C1 segment of cervical spinal cord (tissue), 14 donors: ENCODE results near the gene ARHGAP30.

Experiments
- DNase-seq, 14 donors: peaks; one replicate each; lab custom pipeline; 2025; lab: John Stamatoyannopoulos, UW

The ARHGAP30 gene

DNA sequence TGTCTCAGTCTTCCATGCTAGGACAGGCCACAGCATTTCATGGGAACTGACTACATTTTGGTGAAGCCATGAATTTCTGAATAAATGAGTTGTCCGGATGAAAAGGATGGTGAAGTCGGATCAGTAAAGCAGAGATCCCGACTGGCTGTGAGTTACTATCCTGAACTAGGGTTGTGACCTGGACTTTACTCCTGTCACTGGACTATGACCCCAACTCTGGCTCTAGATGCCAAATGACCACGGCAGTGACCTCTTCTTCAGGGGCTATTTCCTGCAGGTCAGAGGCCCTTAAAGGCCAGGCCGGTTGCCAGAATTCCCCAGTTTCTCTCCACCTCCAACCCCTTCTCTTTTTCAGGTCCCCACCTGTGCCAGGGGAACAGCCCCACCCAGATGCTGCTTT, 21.4 kb upstream of the ARHGAP30 start:
- no peak for DNase-seq

DNA sequence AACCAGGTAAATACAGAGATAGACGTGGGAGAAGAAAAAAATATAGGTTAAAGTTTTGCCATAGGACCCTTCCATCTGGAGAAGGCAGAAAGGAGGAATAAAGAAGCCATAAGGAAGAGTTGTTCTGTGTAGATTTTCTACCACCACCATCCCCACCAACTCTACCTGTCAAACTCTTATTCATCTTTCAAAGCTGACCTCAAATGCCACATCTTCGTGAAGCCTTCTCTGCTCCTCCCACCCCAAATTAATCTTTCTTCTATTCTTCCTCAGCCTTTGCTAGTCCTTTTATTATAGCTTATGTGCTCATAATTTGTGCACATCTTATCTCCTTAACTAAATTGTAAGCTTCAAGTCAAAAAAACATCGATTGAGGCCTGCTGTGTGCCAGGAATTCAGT, 20.9 kb upstream of the ARHGAP30 start:
- no peak for DNase-seq

DNA sequence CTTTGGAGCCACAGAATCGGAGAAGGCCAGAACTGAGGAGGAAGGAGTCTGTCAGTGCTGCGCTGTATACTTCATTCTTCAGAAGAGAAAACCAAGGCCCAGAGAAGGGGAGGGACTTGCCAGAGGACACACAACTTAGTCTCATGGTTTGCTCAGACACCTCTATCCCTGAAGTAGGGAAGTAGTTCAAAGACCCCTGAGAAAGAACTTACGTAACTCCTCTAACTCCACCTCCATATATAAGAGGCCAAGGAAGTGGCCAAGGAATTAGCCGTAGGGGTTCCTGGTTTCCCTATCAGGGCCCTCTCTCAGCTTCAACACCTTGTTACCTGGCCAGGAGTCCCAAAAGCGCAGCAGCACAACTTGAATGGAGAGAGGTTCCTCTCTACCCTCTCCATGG, 20.2 kb upstream of the ARHGAP30 start:
- DNase-seq: no peak

DNA sequence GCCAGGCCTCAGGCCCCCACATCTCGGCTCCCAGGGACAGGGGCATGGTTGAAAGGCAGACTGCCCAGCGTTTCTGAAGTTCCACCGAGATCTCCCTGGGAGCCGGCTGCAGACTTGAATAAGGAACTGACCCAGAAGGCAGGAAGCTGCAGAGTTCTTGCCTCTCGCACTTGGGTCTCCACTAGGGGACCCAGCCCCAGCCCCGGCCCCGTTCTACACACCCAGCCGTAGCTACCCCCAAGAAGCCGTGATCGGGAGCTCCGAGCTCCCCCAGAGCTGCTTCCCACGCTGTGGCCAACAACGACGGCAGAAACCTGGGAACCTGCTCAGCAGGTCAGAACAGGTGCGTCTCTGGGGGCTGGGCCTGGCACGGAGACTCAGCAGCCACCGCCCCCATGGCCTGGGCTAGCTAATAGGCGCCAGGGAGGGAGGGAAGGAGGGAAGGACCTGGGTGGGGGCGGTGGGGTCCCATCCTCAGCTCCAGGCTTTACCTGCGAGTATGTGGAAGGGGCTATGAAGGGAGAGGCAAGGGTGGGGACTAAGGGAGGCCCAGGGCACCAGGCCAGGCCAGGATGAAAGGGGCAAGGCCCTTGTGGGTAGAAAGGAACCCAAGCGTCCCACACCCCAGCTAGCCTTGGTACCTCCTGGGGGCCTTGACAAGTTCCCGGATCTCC, 19.7 kb upstream of the ARHGAP30 start, which contains the start of gene NECTIN4:
Gene NECTIN4, minus strand, starts transcription at position 308 of the 674 bp plus-strand sequence. Its CDS starts 262 bp downstream, at position 46.
- no peak for DNase-seq

DNA sequence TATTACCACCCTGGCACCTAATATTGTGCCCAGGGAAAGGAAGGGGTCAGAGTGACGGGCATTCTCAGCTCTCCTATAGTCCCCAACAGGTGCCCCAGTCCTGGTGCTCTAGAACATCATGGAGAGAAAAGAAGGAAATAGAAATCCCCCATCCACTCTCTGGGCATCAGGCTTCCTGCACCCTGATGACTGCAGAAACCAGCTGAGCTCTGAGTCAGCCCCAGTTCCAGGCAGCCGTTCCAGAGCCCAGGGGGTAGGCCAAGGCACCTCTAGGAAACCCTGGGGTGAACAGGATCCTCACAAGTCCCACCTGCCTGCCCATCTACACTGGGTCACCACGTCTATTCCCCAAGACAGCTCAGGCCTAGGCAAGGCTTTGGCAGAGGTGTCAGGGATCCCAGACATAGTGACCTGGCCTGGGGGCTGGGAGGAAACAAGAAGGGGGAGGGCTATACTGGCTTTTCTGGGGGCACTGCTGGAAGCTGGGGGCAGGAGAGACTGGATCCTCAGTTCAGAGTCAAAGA, 19.0 kb upstream of the ARHGAP30 start:
- DNase-seq: no peak

DNA sequence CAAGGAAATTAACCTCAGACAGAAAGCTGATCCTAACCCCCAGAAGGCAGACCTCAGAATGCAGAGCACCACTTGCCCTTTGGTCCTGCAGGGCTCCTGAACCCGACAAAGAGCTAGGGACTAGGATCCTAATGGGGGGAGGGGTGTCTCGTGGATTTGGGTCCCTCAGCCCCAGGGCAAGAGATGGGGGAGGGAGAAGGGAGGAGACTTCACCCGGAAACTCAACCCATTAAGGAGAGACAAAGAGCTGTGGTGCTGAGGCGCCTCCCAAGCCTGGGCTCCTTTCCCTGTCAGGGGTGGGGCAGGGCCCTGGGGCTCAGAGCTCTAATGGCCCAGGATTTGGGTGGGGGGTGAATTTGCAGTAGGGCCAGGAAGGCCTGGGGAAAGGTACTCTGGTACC, 16.8 kb upstream of the ARHGAP30 start:
- DNase-seq: no peak

DNA sequence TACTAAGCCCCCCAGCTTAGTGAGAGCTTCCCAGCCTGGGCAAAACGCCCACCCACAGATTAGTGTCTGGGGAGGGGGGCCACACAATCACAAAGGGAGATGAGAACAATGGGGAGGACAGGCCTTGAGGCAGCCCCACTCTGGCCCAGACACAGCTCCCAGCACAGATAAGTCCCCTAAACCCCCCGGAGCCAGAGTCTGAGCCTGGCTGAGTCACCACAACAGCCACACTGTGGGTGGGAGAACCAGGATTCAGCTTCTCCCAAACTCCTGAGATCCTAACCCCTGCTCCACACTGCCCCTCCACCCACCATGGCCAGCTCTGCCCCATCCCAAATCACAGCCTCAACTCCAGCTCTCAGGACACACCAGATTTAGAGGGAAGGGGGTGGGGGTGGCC, 15.5 kb upstream of the ARHGAP30 start:
- no peak for DNase-seq

DNA sequence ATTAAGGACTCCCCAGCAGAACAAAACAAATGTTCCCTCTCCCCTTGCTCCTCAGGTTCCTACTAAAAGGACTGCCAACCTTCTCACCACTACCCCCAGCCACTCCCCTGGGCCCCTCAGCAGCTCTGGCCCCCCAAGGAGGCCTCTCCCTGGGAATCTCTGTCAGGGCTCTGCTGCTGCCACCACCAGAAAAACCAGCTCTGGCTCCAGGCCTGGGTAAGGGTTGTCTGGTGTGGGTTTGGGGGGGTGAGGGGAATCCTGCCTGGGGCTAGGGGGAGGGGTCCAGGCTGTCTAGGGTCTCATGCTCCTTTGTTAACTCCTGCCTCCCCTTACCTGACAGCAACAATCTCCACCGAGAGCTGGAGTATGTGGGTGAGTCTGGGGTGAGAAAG, 14.9 kb upstream of the ARHGAP30 start:
- DNase-seq: no peak

DNA sequence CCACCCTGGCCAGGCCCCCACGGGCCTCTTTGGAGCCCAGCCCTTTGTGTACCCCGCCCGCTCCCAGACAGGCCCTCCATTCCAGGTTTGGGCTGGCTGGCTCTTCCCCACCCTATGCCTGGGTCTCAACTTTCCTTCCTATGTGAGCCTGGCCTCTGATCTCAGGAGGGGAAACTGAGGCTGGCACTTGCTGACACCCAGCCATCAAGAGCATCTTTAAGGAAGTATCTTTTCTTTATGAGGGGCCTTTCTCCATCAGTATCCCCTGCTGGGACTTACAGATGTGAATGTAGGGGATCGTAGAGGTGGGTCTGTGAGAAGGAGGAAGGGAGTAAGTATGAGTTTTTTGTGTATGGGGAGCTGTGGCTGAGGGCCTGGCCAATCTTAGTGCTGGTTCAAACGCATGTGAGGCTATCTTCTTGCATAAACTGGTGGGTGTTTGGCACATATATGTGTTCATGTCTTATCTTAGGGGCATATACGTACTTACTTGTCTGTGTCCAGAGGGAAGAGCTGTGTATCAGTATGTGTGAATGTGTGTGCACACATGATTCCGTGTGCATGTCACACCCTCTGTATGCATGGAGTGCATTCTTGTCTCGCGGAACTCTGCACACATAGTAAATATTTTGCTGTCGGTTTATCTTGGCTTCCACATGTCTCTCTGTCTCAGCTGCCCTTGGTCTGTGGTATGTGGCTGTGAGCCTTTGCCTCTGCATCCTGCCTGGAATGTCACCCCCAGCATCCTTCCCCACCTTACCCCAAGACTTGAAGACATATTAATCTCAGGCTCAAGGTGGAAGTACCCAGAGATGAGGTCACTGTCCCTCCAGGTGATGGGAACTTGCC, 14.3 kb upstream of the ARHGAP30 start:
- no peak for DNase-seq

DNA sequence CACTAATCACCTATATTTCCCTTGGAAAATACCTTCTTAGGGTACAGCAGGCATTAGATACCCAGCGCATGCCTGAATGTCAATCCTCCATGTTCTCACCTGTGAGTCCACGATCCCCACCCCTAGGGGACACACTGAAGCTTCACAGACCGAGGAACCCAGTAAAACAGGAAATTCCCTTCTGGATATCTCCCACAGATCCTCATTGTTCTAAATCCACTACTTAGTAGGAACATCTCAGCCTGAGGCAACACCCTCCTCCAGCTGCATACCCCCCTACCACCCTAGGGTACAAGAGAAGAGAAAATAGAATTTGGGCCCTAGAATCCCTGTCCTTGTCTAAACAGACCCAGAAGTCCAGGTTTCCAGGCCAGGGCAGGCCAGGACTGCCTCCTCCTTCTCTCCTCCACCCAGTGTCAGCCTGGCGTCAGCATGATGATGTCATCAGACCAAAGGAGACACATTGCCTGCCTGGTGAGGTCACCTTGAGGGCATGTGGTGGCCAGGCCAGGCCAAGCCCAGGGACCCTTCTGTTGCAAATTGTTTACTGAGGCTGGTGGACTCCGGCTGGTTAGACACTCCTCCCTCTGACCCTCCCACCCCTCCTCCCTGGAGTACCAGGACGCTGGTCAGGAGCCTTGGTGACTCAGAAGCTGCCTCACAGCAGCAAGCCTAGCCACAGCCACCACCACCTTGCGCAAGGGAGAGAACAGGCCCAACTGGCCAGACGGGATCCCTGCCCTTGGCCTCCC, 13.5 kb upstream of the ARHGAP30 start:
- no peak for DNase-seq

DNA sequence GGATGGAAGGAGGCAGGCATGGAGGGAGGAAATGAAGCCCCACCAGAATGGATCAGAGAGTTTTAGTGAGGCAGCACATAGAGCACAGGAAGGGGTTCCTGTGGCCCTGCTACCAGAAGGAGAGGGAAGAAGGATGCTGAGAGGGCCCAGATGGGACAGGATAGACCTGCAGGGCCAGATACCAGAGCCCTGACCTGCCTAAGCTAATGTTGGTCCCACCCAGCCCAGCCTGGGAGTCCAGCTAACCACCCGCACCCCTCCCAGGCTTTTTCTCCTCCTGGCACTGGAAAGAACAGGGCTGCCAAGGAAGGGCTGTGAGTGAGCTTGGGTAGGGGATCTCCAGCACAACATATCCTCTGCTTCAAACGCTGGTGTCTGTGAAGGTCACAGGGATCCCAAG, 12.8 kb upstream of the ARHGAP30 start:
- no peak for DNase-seq

DNA sequence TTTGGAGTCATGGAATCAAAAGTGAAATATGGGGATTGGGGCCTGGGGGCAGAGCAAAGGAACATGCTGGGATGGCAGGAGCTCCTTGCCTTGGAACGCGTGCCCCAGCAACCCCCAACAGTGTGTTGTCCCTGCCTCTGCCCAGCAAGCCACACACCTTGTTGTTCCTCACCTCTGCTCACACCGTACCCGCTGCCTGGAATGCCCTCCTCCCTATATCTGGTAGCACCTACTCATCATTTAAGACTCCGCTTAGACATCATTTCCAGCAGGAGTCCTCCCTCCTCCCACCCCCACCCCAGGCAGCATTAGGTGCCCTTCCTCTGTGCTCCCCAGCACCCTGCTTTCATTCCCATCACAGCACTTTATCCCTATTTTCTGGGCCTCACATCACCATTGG, 11.8 kb upstream of the ARHGAP30 start:
- DNase-seq: no peak

DNA sequence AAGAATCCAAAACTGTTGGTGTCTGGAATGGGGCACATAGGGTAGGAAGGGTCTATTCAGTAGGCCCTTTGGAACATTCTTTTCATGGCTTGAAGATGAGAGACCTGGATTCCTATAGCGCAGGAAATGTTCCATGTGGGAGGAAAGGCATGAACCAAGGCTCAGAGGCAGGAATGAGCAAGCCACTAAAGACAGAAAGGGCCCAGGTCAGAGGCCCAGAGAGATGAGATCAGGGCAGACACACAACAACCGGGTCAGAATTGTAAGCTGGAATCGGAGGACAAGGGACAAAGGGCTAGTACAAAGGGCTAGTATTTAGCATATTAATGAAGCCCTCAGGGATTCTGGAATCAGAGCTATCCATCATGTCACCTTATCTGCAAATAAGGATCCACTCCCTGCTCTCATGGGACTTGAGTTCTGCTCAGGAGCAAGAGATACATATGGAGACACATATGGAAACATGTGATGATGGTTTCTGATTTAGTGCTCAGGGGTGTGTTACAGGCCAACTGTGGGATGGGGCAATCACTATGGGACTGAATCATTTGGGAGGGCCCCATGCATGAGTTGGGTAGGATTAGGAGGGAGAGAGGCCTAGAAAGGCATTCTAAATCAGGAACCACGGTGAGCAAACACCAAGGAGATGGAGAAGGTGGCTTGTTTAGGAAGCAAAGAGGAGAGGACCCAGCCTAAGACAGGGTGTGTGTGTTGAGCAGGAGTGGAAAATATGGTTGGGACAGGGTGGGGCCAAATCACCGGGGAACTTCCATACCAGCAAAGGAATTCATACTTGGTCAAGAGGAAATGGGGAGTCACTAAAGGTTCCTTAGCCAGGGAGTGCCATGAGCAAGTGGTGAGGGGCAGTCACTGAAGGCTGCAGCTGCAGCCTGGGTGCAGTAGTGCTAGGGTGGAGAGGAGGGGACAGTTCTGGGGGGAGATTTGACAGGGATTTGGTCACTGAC, 11.0 kb upstream of the ARHGAP30 start:
- no peak for DNase-seq

DNA sequence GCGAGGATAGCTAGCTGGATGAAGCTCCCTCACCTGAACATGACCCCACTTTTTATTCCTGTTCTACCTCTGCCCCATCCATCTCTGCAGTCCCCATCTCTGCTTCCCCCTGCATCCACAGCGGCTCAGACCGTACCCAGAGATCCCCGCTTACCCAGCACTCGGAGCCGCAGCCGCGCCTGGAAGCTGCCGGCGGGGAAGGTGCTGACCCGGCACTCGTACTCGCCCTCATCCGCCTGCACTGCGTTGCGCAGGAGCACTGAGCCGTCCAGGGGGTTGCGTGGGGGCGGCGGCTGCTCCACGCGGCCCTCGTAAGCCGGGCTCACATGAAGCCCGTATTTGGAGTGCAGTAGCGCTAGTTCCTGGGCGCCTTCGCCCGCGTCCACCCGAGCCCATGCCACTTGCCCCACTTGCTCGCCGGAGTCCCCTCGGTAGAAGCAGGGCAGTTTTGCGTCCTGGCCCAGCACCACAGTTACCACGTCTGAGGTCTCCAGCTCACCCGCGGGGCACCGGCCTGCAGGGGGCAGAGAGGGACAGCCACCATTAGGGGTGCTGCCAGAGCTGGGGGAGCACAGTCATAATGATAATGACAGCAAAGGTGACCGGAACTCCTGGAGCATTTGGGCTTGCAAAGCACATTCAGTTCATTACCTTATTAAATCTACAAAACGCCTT, 9.9 kb upstream of the ARHGAP30 start:
- no peak for DNase-seq

DNA sequence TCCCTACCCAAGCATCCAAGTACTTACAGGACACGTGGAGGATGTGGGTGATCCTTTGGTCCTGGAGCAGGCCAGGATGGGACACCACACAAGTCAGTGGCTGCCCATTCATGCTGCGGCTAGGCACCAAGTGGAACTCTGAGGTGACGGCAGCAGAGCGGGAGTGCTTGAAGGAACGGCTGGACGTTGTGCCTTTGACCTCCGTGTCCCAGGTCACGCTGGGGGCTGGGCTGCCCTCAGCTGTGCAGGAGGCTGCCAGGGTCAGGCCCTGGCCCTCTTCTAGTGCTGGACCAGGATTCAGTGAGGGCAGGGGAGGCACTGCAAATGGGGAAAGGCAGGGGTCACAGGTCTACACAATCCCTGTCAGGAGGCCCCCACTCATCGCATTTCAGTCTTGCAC, 7.7 kb upstream of the ARHGAP30 start:
- no peak for DNase-seq

DNA sequence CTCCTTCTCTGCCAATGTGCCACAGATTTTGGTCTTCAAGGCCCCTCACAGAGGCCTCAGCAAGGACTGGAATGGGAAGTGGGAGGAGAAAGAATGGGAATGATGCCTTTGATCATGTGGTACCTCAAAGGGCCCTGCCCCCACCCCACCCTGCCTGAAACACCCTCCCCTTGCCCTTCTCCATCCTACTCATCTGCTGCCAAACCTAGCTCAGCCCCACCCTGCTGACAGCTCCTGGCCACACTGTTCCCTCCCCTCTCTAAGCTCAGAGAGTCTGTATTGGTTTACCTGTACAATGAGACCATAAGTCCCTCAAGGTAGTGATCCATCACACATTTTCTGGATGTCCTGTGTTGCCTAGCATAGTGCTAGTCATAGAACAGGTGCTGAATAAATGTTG, 6.7 kb upstream of the ARHGAP30 start:
- DNase-seq: no peak

DNA sequence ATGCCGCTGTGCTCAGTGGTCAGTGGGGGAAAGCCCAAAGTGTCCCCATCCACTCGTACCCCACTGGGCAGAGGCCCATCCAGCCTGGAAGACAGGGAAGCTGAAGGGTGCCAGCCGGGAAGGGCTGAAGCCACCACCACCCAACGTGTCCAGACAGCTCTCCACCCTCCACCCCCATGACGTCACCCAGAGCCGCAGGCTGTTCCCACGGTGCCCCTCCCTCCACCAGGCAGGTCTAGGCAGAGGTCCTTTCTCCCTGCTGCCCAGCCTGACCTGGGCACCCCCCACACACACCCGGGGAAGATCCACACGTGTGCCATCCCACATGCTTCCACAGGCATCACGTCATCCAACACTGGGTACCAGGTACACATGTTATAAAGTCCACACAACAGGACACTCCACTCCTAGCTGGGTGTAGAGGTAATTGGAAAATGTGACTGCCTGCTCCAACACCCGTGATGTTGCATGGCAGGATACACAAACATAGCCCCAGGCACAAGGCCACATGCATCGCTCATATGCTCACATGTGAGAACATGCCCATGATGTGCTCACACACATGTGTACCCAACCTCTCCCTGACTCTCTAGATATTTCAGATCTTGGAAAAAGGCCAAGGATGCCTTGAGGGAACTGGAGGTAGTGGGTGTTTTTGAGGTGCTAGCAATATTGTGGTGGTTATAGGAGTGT, 5.1 kb upstream of the ARHGAP30 start:
- DNase-seq: no peak

DNA sequence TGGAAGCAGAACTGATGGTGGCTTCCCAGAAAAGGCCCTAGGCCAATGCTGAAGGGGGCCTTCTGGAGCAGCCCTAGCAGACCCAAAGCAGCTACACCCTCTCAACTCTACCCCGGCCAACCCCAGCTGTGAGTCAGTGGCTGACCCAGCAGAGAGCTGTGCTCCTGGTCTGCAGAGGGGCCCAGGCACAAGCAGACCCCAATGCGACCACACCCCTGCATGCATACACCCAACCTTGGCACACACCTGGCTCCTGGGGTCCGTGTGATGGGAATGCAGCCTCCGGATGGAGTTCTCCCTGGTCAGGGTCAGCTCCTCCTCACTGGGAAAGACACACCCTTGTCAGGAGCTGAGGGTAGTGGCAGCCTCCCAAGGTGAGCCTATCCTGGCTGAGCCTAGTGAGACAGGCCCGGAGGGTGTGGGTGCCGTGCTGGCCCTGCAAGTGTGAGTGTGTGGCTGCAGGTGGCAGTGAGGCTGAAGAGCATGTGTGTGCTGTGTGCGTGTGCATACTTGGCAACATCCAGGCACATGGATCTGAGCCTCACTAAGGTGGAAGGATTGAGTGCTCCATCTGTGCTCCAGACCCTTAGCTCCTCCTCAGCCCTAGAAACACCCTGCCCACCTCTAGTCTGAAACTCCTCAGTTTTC, 3.9 kb upstream of the ARHGAP30 start:
- DNase-seq: no peak

DNA sequence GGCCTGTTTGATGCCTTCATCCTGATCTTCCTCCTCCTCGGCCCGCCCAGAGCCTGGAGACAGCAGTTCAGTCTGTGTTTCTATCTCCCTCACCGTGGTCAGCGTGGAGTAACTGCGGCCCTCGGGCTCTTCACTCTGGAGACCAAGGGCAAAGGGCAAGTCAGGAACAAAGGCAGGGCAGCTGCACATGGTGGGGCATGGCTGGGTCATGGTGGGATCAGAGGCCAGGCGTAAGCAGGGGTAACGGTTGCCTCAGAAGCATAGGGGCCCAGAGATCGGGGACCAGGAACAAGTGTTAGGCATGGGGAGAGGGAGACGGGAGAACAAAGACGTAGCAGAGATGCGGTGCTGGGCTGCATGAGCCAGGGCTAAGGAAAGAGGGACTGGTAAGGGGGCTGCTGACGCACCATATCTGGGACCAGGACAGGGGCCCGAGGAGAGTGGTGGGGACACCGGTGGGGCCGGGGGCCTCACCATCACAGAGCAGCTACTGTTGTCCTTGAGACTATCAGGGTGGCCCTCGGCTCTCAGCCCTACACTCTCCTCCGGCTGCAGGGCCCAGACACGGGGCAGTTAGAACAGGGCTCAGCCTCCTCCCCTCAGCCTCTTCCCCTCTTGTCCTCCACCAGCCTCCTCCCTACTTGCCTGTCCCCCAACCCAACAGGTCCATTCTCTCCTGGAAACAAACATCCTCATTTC, 3.2 kb upstream of the ARHGAP30 start:
- DNase-seq: no peak
